Aorta (tissue), 5 donors: ENCODE measurements around the gene CSH2. TPM values are rescaled to one million over a fixed set of nuclear protein-coding genes. Genes with fewer than 3 reads are reported as not detected.

Experiments
- ATAC-seq: fragments of 200-7000 bp; cut with Tn5 transposase; one replicate; pipeline ENCODE4 v1.9.1; 2022; ENCODE audit warnings: moderate library complexity; ENCODE audit not compliant: low FRiP score
- DNase-seq, 2 donors: peaks; one replicate each; pipeline ENCODE4 v3.0.0-alpha.2; 2020
- H3K27ac ChIP-seq, 2 donors: one replicate each; pipeline ENCODE4 v1.5.1; 2013; ENCODE audit warnings: low read length in 2 of 2, mild to moderate bottlenecking in 2 of 2, moderate library complexity in 2 of 2, control low read depth in 1 of 2, inconsistent platforms in 1 of 2, low read depth in 1 of 2
- H3K27me3 ChIP-seq, 2 donors: one replicate each; pipeline ENCODE4 v1.6.1; 2013; ENCODE audit warnings: control low read depth in 1 of 2, low read length in 1 of 2, mild to moderate bottlenecking in 1 of 2, moderate library complexity in 1 of 2; ENCODE audit not compliant: insufficient read depth in 2 of 2, control insufficient read depth in 1 of 2
- H3K36me3 ChIP-seq, 2 donors: one replicate each; pipeline ENCODE4 v1.6.1; 2013; ENCODE audit warnings: control low read depth in 1 of 2, low read length in 1 of 2, mild to moderate bottlenecking in 1 of 2; ENCODE audit not compliant: insufficient read depth in 2 of 2, control insufficient read depth in 1 of 2
- H3K4me1 ChIP-seq, 2 donors: one replicate each; pipeline ENCODE4 v1.6.1; 2013; ENCODE audit warnings: low read length in 2 of 2, control low read depth in 1 of 2, mild to moderate bottlenecking in 1 of 2, moderate library complexity in 1 of 2; ENCODE audit not compliant: insufficient read depth in 2 of 2, control insufficient read depth in 1 of 2
- H3K4me3 ChIP-seq, 2 donors: one replicate each; pipeline ENCODE4 v1.5.1; 2013; ENCODE audit warnings: low read length in 2 of 2, control low read depth in 1 of 2, mild to moderate bottlenecking in 1 of 2
- H3K9me3 ChIP-seq: one replicate; pipeline ENCODE4 v1.6.1; 2013; ENCODE audit warnings: mild to moderate bottlenecking, low read length; ENCODE audit not compliant: control insufficient read depth
- intact Hi-C, 2 donors: fragments of 100-400 bp; cut with DNase I; formaldehyde crosslinking; loops; one replicate each; pipeline versions ENCODE4 v1.14.2 to v1.15.0; 2022
- polyA plus RNA-seq, 2 donors: library from polyadenylated mRNA; stranded (reverse); fragments of 200-250 nt; gene quantifications; one replicate each; pipeline ENCODE4 v1.2.3, GENCODE V29; 2013
- total RNA-seq, 2 donors: library from RNA; stranded (reverse); fragmentation: NEBNext Ultra II Directional; extraction: Animal tissue kit (Norgen Biotek cat#: 25700); gene quantifications; one replicate each; pipeline ENCODE4 v1.2.1, GENCODE V29; 2021
- donor health status: healthy with polysubstance abuse.
- donor health status: Bipolar disorder and iron deficiency.
- donor health status: DM: no; HTN: no; CAD: no.
- donor health status: DM: no; HTN: no; CAD: no.
- donor health status: DM: yes; HTN: yes; CAD: no.

Gene CSH2
- total and polyA plus RNA-seq, 4 donors: not detected

DNA sequence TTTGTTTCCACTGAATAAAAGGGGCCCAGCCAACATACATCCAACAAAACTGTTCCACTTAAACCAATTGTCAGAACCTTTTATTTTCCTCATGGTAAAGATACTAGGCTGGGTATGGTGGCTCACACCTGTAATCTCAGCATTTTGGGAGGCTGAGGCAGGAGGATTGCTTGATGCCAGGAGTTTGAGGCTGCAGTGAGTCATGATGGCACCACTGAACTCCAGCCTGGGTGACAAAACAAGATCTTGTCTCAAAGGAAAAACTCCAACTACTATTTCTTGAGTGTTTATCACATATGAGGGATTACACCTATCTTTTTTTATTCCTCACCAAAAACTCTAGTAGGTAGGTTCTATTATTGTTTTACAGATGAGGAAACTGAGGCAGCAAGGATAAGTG, 50.9 kb downstream of the CSH2 start:
- no peak overlapping the region for H3K4me3 ChIP-seq
- no peak overlapping the region for H3K27ac ChIP-seq
- intact Hi-C loops: no loop called here
- ATAC-seq: no peak
- no peaks in the 10 kb centered on the region for H3K27me3 ChIP-seq
- H3K4me1 ChIP-seq: no peaks in the 10 kb centered on the region
- DNase-seq: no peak
- peaks cover 4 to 28% of the 10 kb centered on the region in 2 donors for H3K36me3 ChIP-seq
- no peaks in the 10 kb centered on the region for H3K9me3 ChIP-seq

Other genes with a start within 250 kb of the CSH2 start
- gene LIMD2, start 173.6 kb downstream of the CSH2 start, total RNA-seq: 10 to 100 TPM; 15.6 to 23.1 TPM
- gene LIMD2, start 173.6 kb downstream of the CSH2 start, polyA plus RNA-seq: 10 to 100 TPM; 20.8 to 23.1 TPM
- 10 to 100 TPM; 39.0 to 63.8 TPM for gene STRADA, start 131.9 kb downstream of the CSH2 start, total RNA-seq
- gene STRADA, start 131.9 kb downstream of the CSH2 start, polyA plus RNA-seq: 10 to 100 TPM; 10.8 to 43.0 TPM
- gene CCDC47, start 100.1 kb downstream of the CSH2 start, total RNA-seq: 10 to 100 TPM; 62.7 to 65.8 TPM
- gene CCDC47, start 100.1 kb downstream of the CSH2 start, polyA plus RNA-seq: 10 to 100 TPM; 27.9 to 35.2 TPM
- gene DDX42, start 99.5 kb downstream of the CSH2 start, total RNA-seq: 100 to 1,000 TPM; 120 to 136 TPM
- 10 to 100 TPM; 63.7 to 89.3 TPM for gene DDX42, start 99.5 kb downstream of the CSH2 start, polyA plus RNA-seq
- gene PSMC5, start 46.2 kb downstream of the CSH2 start, total RNA-seq: 10 to 100 TPM; 81.1 to 92.9 TPM
- gene PSMC5, start 46.2 kb downstream of the CSH2 start, polyA plus RNA-seq: 100 to 1,000 TPM; 144 to 208 TPM
- gene FTSJ3, start 46.0 kb downstream of the CSH2 start, total RNA-seq: 10 to 100 TPM; 29.4 to 38.1 TPM
- gene FTSJ3, start 46.0 kb downstream of the CSH2 start, polyA plus RNA-seq: 10 to 100 TPM; 10.0 to 30.0 TPM
- 10 to 100 TPM; 43.0 to 69.7 TPM for gene SMARCD2, start 31.0 kb downstream of the CSH2 start, total RNA-seq
- 10 to 100 TPM; 37.9 to 61.5 TPM for gene SMARCD2, start 31.0 kb downstream of the CSH2 start, polyA plus RNA-seq
- gene GH2, start 8.3 kb upstream of the CSH2 start, total RNA-seq: not detected
- gene GH2, start 8.3 kb upstream of the CSH2 start, polyA plus RNA-seq: not detected
- gene CSH1, start 22.9 kb upstream of the CSH2 start, total RNA-seq: not detected
- not detected for gene CSH1, start 22.9 kb upstream of the CSH2 start, polyA plus RNA-seq
- not detected for gene CSHL1, start 37.6 kb upstream of the CSH2 start, total RNA-seq
- gene CSHL1, start 37.6 kb upstream of the CSH2 start, polyA plus RNA-seq: not detected
- gene GH1, start 45.2 kb upstream of the CSH2 start, total RNA-seq: not detected
- not detected for gene GH1, start 45.2 kb upstream of the CSH2 start, polyA plus RNA-seq
- 1 to 10 TPM; 5.1 to 7.1 TPM for gene CD79B, start 58.7 kb upstream of the CSH2 start, total RNA-seq
- gene CD79B, start 58.7 kb upstream of the CSH2 start, polyA plus RNA-seq: 1 to 10 TPM in 1 of 2 donors, under 1 TPM in 1; 0.50 to 6.7 TPM
- gene SCN4A, start 99.2 kb upstream of the CSH2 start, total RNA-seq: 1 to 10 TPM; 1.5 to 3.2 TPM
- gene SCN4A, start 99.2 kb upstream of the CSH2 start, polyA plus RNA-seq: under 1 TPM in 1 of 2 donors, not detected in 1; 0.03 TPM
- under 1 TPM; 0.62 to 0.84 TPM for gene PRR29, start 124.7 kb upstream of the CSH2 start, total RNA-seq
- gene PRR29, start 124.7 kb upstream of the CSH2 start, polyA plus RNA-seq: under 1 TPM in 1 of 2 donors, not detected in 1; 0.10 TPM
- 10 to 100 TPM; 24.9 to 36.0 TPM for gene ICAM2, start 147.0 kb upstream of the CSH2 start, total RNA-seq
- gene ICAM2, start 147.0 kb upstream of the CSH2 start, polyA plus RNA-seq: 1 to 10 TPM; 3.9 to 9.7 TPM